Activated naive CD8-positive, alpha-beta T cell treated with anti-CD3 and anti-CD28 coated beads, Interleukin-2, amount 50 U/mL, for 24 hours (primary cell): ENCODE data around the gene RTP5.
"Not testable (repeated sequence)": the region's sequence is repeated elsewhere in the genome, so short reads cannot be mapped to it uniquely, and the experiment has no call there.

Source experiments
- ATAC-seq: fragments of 150-1000 bp; cut with Tn5 transposase; one replicate; pipeline ENCODE4 v1.10.0; 2021
- DNase-seq: peaks from one replicate; pipeline ENCODE4 v3.0.0; 2021
- H3K27ac Mint-ChIP-seq: one replicate; pipeline ENCODE4 v1.8.0; 2021; ENCODE audit warnings: mild to moderate bottlenecking, mixed read lengths
- H3K27me3 Mint-ChIP-seq: one replicate; pipeline ENCODE4 v1.8.0; 2021; ENCODE audit warnings: mixed read lengths
- H3K36me3 Mint-ChIP-seq: one replicate; pipeline ENCODE4 v1.8.0; 2021; ENCODE audit warnings: low read depth, mixed read lengths
- H3K4me1 Mint-ChIP-seq: one replicate; pipeline ENCODE4 v1.8.0; 2021; ENCODE audit warnings: mixed read lengths
- H3K4me3 Mint-ChIP-seq: one replicate; pipeline ENCODE4 v1.8.0; 2021; ENCODE audit warnings: mild to moderate bottlenecking, moderate library complexity, mixed read lengths
- H3K9me3 Mint-ChIP-seq: one replicate; pipeline ENCODE4 v1.8.0; 2021; ENCODE audit warnings: mixed read lengths

The RTP5 gene

GRCh38 chr2:241912021-241912555 is 42.6 kb downstream of the RTP5 start:
- DNase-seq (no peak), ATAC-seq (no peak)
- H3K27me3 Mint-ChIP-seq: no peaks in the 10 kb centered on the region
- H3K27ac Mint-ChIP-seq: no peak overlapping the region
- peaks cover 5% of the 10 kb centered on the region for H3K9me3 Mint-ChIP-seq
- H3K4me3 Mint-ChIP-seq: no peak overlapping the region
- peaks cover 30% of the 10 kb centered on the region for H3K36me3 Mint-ChIP-seq
- no peaks in the 10 kb centered on the region for H3K4me1 Mint-ChIP-seq

GRCh38 chr2:241913703-241914102 is 44.2 kb downstream of the RTP5 start:
- Mint-ChIP-seq H3K4me1 (no peaks in the 10 kb centered on the region), H3K4me3 (no peak overlapping the region), H3K36me3 (peaks cover 30% of the 10 kb centered on the region), H3K27ac (no peak overlapping the region), H3K27me3 (no peaks in the 10 kb centered on the region), H3K9me3 (peaks cover 5% of the 10 kb centered on the region)
- DNase-seq: no peak
- no peak for ATAC-seq

GRCh38 chr2:241914542-241914941 is 45.0 kb downstream of the RTP5 start:
- Mint-ChIP-seq H3K27me3 (no peaks in the 10 kb centered on the region), H3K4me1 (no peaks in the 10 kb centered on the region), H3K9me3 (peaks cover 5% of the 10 kb centered on the region), H3K27ac (no peak overlapping the region), H3K4me3 (no peak overlapping the region), H3K36me3 (peaks cover 24% of the 10 kb centered on the region)
- DNase-seq (no peak), ATAC-seq (no peak)

GRCh38 chr2:241921631-241922030 is 52.1 kb downstream of the RTP5 start:
- not testable (repeated sequence) for H3K4me1 Mint-ChIP-seq, H3K27me3 Mint-ChIP-seq, H3K4me3 Mint-ChIP-seq, DNase-seq, H3K9me3 Mint-ChIP-seq, H3K36me3 Mint-ChIP-seq, ATAC-seq, H3K27ac Mint-ChIP-seq

DNA sequence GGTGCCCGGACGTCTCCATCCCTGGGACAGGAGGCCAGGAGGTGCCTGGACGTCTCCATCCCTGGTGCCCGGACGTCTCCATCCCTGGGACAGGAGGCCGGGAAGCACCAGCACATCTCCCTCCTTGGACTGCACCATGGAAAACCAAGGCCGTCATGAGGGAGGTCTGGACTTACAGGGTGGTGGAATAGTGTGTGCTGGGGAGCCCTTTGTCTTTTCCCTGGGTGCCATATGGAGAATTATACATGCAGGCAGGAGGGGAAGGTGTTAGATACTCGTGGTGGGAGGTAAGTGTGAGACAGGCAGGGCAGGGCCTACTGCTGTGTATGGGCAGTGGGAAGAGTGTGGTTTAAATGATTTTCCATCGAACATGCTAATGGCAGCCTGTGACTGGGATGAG is 52.9 kb downstream of the RTP5 start:
- H3K27ac Mint-ChIP-seq: no peak overlapping the region
- peaks cover 7% of the 10 kb centered on the region for H3K4me1 Mint-ChIP-seq
- DNase-seq: no peak
- no peaks in the 10 kb centered on the region for H3K36me3 Mint-ChIP-seq
- H3K4me3 Mint-ChIP-seq: no peak overlapping the region
- no peak for ATAC-seq
- H3K9me3 Mint-ChIP-seq: no peaks in the 10 kb centered on the region
- H3K27me3 Mint-ChIP-seq: no peaks in the 10 kb centered on the region

DNA sequence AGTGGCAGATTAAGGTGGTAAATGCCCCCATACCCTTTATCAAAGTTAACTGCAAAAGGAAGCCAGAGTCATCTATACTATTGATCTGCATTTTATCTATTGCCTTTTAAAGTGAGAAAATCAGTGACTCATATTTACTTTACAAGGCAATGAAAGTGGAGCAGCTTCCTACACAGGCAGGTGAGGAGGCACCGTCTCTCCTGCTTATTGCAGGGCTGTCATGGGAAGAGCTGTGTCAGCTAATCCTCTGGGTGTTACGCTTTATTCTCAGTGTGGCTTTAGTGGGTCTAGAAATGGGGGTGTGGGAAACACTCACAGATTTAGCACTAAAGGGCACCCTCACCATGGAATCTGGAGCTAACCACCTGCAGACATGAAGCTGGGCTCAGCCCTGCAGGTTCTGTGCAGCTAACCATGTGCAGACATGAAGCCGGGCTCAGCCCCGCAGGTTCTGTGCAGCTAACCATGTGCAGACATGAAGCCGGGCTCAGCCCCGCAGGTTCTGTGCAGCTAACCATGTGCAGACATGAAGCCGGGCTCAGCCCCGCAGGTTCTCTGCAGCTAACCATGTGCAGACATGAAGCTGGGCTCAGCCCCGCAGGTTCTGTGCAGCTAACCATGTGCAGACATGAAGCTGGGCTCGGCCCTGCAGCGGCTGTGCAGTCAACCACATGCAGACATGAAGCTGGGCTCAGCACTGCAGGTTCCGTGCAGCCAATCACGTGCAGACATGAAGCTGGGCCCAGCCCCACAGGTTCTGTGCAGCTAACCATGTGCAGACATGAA is 53.5 kb downstream of the RTP5 start:
- ATAC-seq, H3K4me3 Mint-ChIP-seq, H3K27me3 Mint-ChIP-seq, H3K36me3 Mint-ChIP-seq, H3K4me1 Mint-ChIP-seq, H3K9me3 Mint-ChIP-seq, DNase-seq, H3K27ac Mint-ChIP-seq: not testable (repeated sequence)
